Muscle of leg (tissue), 11 donors: ENCODE data around the gene SPARC. TPM values are rescaled to one million over a fixed set of nuclear protein-coding genes. Genes with fewer than 3 reads are reported as not detected.
A peak's percentile ranks its signal among the peaks of the same experiment; 100 is the strongest.
"Not testable (repeated sequence)": the region's sequence is repeated elsewhere in the genome, so short reads cannot be mapped to it uniquely, and the experiment has no call there.

ENCODE experiments used
- DNase-seq: peaks from one replicate; pipeline ENCODE4 v3.0.0; 2013
- H3K27ac ChIP-seq: one replicate; pipeline ENCODE4 v1.5.1; 2013; ENCODE audit warnings: mild to moderate bottlenecking, low read length, control low read depth
- H3K27me3 ChIP-seq: one replicate; pipeline ENCODE4 v1.6.1; 2013; ENCODE audit warnings: low read length; ENCODE audit not compliant: control insufficient read depth, insufficient read depth
- H3K36me3 ChIP-seq: one replicate; pipeline ENCODE4 v1.6.1; 2013; ENCODE audit warnings: low read length; ENCODE audit not compliant: control insufficient read depth, insufficient read depth
- H3K4me1 ChIP-seq: one replicate; pipeline ENCODE4 v1.6.1; 2013; ENCODE audit warnings: low read length; ENCODE audit not compliant: control insufficient read depth, insufficient read depth
- H3K4me3 ChIP-seq: one replicate; pipeline ENCODE4 v1.5.1; 2013; ENCODE audit warnings: low read length, control low read depth
- H3K9me3 ChIP-seq: replicated peaks from 2 replicates; pipeline ENCODE4 v1.6.1; 2013; ENCODE audit warnings: low read depth, low read length; ENCODE audit not compliant: control insufficient read depth
- WGBS: methylation state at CpG from one replicate; pipeline ENCODE4 v1.1.5; 2013; ENCODE audit warnings: missing lambda C conversion rate; ENCODE audit not compliant: insufficient coverage; 5-methylcytosine and 5-hydroxymethylcytosine counted together
- polyA plus RNA-seq, 8 donors: library from polyadenylated mRNA; unstranded; fragments of 120-200 nt; gene quantifications; one replicate each; pipeline versions ENCODE4 v1.2.1 to v1.2.3, GENCODE V29; 2013; ENCODE audit warnings: inconsistent platforms in 1 of 8, low replicate concordance in 1 of 8; ENCODE audit not compliant: insufficient read length in 8 of 8, insufficient read depth in 1 of 8
- total RNA-seq: library from RNA; stranded (reverse); fragments of 120-200 nt; gene quantifications from one replicate; pipeline ENCODE4 v1.2.4, GENCODE V29; 2013

SPARC gene
- total and polyA plus RNA-seq, 9 donors, result 3,005 to 8,405 (median 4,650) TPM

DNA sequence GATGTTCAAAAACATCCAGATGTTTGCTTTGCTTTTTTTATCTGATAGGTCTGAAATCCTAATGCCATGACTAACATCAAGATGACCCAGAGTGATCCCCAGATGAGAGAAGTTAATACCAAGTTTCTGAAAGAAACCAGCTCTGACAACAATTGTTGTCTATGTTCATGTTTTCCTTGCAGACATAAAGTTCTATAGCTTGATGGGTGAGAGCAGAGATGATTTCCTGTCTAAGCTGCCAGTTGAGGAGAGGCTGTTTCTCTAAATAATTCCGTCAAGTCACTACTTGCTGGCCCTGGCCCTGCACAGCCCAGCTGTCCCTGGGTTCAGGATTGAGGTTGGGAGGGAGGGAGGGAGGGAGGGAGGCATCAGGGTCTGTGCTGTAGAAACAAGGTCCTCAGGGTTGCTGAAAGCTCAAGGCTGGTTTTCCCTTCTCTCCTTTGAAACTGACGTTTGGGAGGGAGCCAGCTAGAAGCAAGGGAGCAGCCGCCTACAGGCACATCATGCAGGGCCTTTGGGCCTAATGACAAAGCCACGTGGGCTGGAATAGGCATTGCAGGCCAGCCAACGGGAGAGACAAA lies 3.9 kb downstream of the SPARC start:
- H3K4me3 ChIP-seq, result peak overlapping the region; percentile 98
- peak overlapping the region; percentile 99 for H3K27ac ChIP-seq
- peaks cover 69% of the 10 kb centered on the region for H3K4me1 ChIP-seq
- no peaks in the 10 kb centered on the region for H3K9me3 ChIP-seq
- WGBS, result 10% methylated on average over 3 of the region's 5 CpGs
- DNase-seq, result peak; percentile 77
- H3K36me3 ChIP-seq, result peaks cover 50% of the 10 kb centered on the region
- H3K27me3 ChIP-seq, result no peaks in the 10 kb centered on the region

DNA sequence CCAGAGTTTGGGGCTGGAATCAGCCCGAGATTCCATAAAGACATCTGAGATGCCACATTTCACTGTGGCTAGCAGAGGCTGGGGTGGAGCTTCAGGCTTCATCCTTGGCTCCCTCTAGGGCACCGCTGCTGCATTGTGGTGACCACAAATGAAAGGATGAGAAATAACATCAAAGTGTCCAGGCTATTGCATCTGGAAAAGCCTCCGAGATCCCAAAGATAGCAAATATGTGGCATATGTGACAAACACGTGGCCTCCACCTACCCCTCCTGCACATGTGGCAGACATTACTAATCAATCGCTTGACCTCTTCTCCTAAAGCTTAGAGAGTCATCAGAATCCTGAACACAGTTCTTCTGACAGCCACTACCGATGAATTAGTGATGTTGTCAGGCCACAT lies 4.5 kb downstream of the SPARC start:
- peak overlapping the region; percentile 99 for H3K27ac ChIP-seq
- peak overlapping the region; percentile 13 for H3K4me3 ChIP-seq
- peak; percentile 48 for DNase-seq

GRCh38 chr5:151680944-151681427 lies 5.7 kb downstream of the SPARC start:
- no peaks in the 10 kb centered on the region for H3K27me3 ChIP-seq
- H3K4me3 ChIP-seq, result peak overlapping the region; percentile 7
- peak overlapping the region; percentile 89 for H3K27ac ChIP-seq
- WGBS, result 22% methylated on average over 2 of the region's 5 CpGs
- peaks cover 73% of the 10 kb centered on the region for H3K4me1 ChIP-seq
- peaks cover 64% of the 10 kb centered on the region for H3K36me3 ChIP-seq
- H3K9me3 ChIP-seq, result no peaks in the 10 kb centered on the region
- DNase-seq, result no peak

More for the DNA sequence above, 4.5 kb downstream of the SPARC start:
- Histone ChIP-seq H3K36me3 (peaks cover 56% of the 10 kb centered on the region), H3K4me1 (peaks cover 69% of the 10 kb centered on the region), H3K9me3 (no peaks in the 10 kb centered on the region), H3K27me3 (no peaks in the 10 kb centered on the region)
- WGBS, result 49% methylated on average over 2 of the region's 6 CpGs

DNA sequence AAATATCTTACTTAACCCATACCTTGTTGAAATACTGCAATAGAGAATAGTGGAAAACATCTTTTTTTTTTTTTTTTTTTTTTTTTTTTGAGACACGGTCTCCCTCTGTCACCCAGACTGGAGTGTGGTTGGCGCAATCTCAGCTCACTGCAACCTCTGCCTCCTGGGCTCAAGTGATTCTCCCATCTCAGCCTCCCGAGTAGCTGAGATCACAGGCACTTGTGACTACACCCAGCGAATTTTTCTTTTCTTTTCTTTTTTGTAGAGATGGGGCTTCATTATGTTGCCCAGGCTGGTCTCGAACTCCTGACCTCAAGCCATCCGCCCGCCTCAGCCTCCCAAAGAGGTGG lies 6.6 kb downstream of the SPARC start:
- WGBS, result no CpG with 5 or more reads among the region's 7 CpGs
- not testable (repeated sequence) for H3K9me3 ChIP-seq, DNase-seq, H3K27me3 ChIP-seq
- H3K27ac ChIP-seq, result peak overlapping the region; percentile 89
- H3K36me3 ChIP-seq, result peaks cover 70% of the 10 kb centered on the region
- peak overlapping the region; percentile 3 for H3K4me3 ChIP-seq
- peaks cover 82% of the 10 kb centered on the region for H3K4me1 ChIP-seq

- Histone ChIP-seq H3K36me3 (peaks cover 73% of the 10 kb centered on the region), H3K27ac (peak overlapping the region; percentile 89), H3K27me3 (no peaks in the 10 kb centered on the region), H3K4me1 (peaks cover 82% of the 10 kb centered on the region), H3K9me3 (no peaks in the 10 kb centered on the region), H3K4me3 (no peak overlapping the region)
- WGBS, result 41% methylated on average over 5 of the region's 8 CpGs
- no peak for DNase-seq
These were observed 7.1 kb downstream of the SPARC start for GRCh38 chr5:151679421-151680155.

DNA sequence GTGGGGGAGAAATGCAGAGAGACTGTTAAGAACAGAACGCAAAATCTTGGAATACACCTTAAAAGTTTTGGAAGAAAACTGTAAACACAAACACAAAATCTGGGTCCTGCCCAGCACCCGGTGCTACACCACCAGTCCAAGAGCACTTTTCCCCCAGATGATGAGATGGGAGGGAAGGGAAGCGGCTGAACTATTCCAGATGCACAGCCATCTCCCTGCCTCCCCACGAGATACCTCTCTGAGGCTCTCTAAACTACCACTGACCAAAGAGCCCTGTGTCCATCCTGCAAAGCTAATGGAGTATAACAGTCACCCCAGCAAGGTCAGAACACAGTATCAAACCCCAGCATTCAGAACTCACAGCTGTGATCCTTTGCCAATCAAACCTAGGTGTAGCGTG lies 8.0 kb downstream of the SPARC start:
- DNase-seq, result peak; percentile 41
- Histone ChIP-seq H3K4me1 (peaks cover 82% of the 10 kb centered on the region), H3K4me3 (no peak overlapping the region)

DNA sequence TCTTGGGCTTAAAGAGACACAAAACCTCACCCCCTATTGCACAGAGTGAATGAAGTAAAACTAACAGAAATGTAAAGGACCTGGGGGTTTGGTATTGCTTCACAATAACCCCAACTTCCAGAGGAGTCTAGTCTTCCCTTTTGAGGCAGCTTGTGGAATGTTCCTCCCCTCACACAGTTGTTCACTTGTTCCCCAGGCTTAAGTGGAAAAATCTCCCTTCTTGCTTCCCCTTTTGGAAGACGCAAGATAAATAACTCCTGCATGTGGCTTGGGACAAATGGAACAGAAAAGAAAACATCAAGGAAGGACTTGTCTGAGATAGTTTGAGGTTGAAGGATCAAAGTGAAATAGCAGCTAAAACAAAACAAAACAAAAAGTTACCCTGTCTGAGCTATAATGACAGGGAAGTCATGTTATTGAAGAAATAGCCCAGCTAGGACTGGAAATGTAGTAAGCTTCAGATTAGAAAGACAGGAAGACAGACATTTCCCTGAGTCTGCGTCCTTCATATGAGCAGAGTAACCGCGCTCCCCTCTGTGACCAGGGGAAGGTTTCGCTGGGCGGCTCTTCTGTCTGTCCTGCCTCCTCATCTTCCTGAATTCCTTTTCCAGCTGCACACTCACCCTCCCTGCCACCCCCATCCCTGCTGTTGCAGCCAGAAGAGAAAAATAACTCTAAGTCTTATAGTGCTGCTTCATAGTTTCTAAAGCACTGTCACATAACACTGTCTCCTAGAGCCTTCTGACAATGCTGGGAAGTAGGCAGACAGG lies 8.8 kb downstream of the SPARC start:
- Histone ChIP-seq H3K27ac (peak overlapping the region; percentile 89), H3K36me3 (peaks cover 76% of the 10 kb centered on the region), H3K9me3 (no peaks in the 10 kb centered on the region), H3K27me3 (no peaks in the 10 kb centered on the region), H3K4me1 (peaks cover 77% of the 10 kb centered on the region), H3K4me3 (no peak overlapping the region)
- 30% methylated on average over 4 of the region's 6 CpGs for WGBS
- peak; percentile 77 for DNase-seq

More for the DNA sequence above, 8.0 kb downstream of the SPARC start:
- peaks cover 77% of the 10 kb centered on the region for H3K36me3 ChIP-seq
- no peaks in the 10 kb centered on the region for H3K9me3 ChIP-seq
- H3K27ac ChIP-seq, result peak overlapping the region; percentile 89
- H3K27me3 ChIP-seq, result no peaks in the 10 kb centered on the region
- no CpG with 5 or more reads among the region's 5 CpGs for WGBS

GRCh38 chr5:151676719-151677118 lies 10.0 kb downstream of the SPARC start:
- Histone ChIP-seq H3K27ac (peak overlapping the region; percentile 89), H3K9me3 (no peaks in the 10 kb centered on the region), H3K4me3 (no peak overlapping the region), H3K36me3 (peaks cover 80% of the 10 kb centered on the region), H3K4me1 (peaks cover 76% of the 10 kb centered on the region), H3K27me3 (no peaks in the 10 kb centered on the region)
- WGBS, result no CpG with 5 or more reads among the region's 2 CpGs
- DNase-seq, result peak; percentile 35

GRCh38 chr5:151676314-151676712 lies 10.4 kb downstream of the SPARC start:
- Histone ChIP-seq H3K4me1 (peaks cover 78% of the 10 kb centered on the region), H3K27me3 (no peaks in the 10 kb centered on the region), H3K4me3 (no peak overlapping the region), H3K9me3 (no peaks in the 10 kb centered on the region), H3K36me3 (peaks cover 82% of the 10 kb centered on the region), H3K27ac (peak overlapping the region; percentile 89)
- peak; percentile 64 for DNase-seq
